HG03565 (cell line): ENCODE data around the gene ZMYM4.
"Not testable (repeated sequence)": the region's sequence is repeated elsewhere in the genome, so short reads cannot be mapped to it uniquely, and the experiment has no call there.

ENCODE experiments used
- ATAC-seq: cut with Tn5 transposase; IDR thresholded peaks from one replicate; pipeline ENCODE4 v1.9.1; 2021; ENCODE audit warnings: mild to moderate bottlenecking, moderate library complexity; ENCODE audit not compliant: unreplicated experiment

Gene ZMYM4

DNA sequence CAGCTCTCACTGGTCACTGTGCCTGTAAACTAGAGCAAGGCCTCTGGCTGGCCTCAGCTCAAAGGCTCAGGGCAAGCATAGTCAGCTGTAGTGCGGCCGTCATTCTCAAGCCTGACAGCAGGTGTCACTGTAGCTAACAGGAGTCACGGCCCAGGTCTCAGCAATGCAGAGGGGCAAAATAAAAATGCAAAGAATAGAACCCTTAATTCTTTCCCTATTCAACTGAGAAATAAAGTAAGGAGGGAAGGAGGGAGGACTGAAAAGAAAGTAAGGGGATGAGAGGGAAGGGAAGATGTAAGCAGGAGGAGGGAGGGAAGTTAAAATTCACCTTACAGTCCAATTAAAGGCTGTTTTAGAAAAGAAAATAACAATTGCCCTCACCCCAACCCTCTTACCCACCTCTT lies 182.6 kb downstream of the ZMYM4 start:
- no peak for ATAC-seq

DNA sequence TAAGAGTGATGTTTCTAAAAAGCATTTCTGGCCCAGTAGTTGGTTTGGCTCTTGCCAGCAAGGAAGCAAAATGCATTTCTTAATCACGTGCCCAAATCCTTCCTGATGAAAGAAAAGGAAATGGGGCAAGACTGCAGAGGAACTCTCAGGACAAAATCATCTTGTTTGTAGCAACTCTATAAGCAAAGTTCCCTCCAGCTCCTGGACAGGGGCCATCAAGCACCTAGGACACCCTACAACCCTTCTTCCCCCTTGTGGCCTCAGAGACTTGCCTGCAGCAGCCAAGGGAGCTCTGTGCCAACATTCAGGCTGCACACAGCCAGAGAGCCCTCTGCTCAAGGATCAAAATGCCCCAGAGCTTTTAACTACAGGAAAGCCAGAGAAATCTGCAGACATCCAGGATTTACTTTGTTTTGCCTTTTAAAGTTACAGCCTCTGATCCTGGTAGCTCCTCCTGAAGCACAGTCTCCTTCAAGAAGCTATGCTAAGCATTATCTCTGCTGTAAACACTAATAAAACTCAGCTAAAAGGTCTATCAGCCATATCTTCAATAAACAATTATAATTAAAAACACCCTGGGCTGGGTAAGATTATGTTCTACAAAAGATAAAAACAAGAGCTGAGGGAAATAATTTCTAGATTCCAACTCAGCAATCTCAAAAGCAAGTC lies 183.7 kb downstream of the ZMYM4 start:
- no peak for ATAC-seq

DNA sequence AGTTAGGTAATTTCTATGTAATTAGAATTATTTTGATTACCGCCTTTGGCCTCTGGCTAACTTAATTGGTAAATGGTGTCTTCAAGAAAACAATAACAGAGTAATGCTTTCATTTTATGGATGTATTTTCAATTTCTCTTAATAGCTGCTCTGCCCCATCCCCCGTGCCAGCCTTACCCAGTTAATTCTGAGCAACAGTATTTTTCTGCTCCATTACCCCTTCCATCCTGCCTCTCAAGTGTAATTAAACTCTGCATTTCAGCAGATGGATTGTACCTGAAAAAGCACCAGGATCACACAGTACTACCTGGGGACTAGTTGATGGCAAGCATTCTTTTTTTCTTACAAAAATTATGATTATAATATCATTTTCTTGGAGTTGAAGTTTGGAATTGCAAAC lies 184.5 kb downstream of the ZMYM4 start:
- ATAC-seq: no peak

DNA sequence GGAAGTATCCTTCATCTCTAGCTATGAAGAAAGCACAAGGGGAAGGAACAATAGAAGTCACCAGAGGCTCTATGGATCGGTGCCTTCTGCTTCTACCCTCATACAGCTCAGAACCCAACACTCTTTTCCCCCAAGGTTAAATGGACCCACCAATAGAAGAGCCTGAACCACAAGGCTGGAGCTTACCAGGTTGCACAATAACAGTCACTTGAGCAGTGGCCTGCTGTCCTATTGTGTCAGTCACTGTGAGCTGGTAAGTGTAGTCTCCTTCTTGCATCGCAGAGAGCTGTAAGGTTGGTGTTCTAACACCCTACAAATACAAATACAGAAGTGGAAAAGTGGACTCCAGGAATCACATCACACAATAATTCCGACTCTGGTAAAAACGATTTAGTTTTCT lies 185.7 kb downstream of the ZMYM4 start:
- ATAC-seq: no peak

DNA sequence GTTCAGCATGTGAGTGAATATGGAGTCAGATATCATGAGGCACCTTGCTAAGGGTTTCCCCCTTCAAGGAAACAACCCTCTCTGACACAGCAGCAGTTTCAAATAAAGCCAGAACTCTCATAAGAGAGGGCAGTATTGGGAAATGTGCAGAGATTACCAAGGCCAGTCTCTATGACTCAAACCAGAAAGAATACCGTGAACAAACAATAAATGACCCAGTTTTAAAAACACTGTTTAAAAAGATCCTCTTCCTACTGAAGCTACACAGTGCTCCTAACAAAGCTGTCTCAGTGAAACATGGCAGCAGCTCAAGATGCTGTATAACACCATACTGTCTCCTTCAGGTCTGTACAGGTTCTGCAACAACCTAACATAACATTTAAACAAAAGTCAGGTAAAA lies 186.1 kb downstream of the ZMYM4 start:
- no peak for ATAC-seq

- ATAC-seq: no peak
Observed at GRCh38 chr1:35460796-35461195, 192.3 kb downstream of the ZMYM4 start.

GRCh38 chr1:35461966-35462651 lies 193.6 kb downstream of the ZMYM4 start:
- no peak for ATAC-seq

- no peak for ATAC-seq
Observed at GRCh38 chr1:35463232-35463631, 194.7 kb downstream of the ZMYM4 start.

- ATAC-seq: not testable (repeated sequence)
Observed at GRCh38 chr1:35463749-35464148, 195.2 kb downstream of the ZMYM4 start.

GRCh38 chr1:35466120-35466519 lies 197.6 kb downstream of the ZMYM4 start:
- ATAC-seq: no peak

- no peak for ATAC-seq
Observed at GRCh38 chr1:35470977-35471613, 202.6 kb downstream of the ZMYM4 start.
